Liver (tissue), 9 donors: ENCODE results near the gene MCUR1. TPM values are rescaled to one million over a fixed set of nuclear protein-coding genes. Genes with fewer than 3 reads are reported as not detected.
"Not testable (repeated sequence)": the region's sequence is repeated elsewhere in the genome, so short reads cannot be mapped to it uniquely, and the experiment has no call there.

Experiments used
- DNase-seq: peaks from one replicate; pipeline ENCODE4 v3.0.0-alpha.2; 2017; ENCODE audit warnings: low spot score
- H3K27ac ChIP-seq, 2 donors: one replicate each; pipeline ENCODE4 v1.7.0; 2013; ENCODE audit warnings: inconsistent platforms in 2 of 2, low read length in 2 of 2, control low read depth in 1 of 2, low read depth in 1 of 2, mild to moderate bottlenecking in 1 of 2
- H3K27me3 ChIP-seq, 4 donors: one replicate each; pipeline versions ENCODE4 v1.6.1 to v1.7.0; 2013; ENCODE audit warnings: low read length in 3 of 4, inconsistent platforms in 1 of 4, mild to moderate bottlenecking in 1 of 4, moderate library complexity in 1 of 4; ENCODE audit not compliant: control insufficient read depth in 4 of 4, insufficient read depth in 4 of 4
- H3K36me3 ChIP-seq, 4 donors: one replicate each; pipeline versions ENCODE4 v1.6.1 to v1.7.0; 2013; ENCODE audit warnings: low read length in 3 of 4, mild to moderate bottlenecking in 3 of 4, low read depth in 1 of 4, moderate library complexity in 1 of 4; ENCODE audit not compliant: control insufficient read depth in 4 of 4, insufficient read depth in 3 of 4
- H3K4me1 ChIP-seq, 4 donors: one replicate each; pipeline versions ENCODE4 v1.6.1 to v1.7.0; 2013; ENCODE audit warnings: low read length in 3 of 4, mild to moderate bottlenecking in 3 of 4, moderate library complexity in 1 of 4; ENCODE audit not compliant: control insufficient read depth in 4 of 4, insufficient read depth in 4 of 4
- H3K4me3 ChIP-seq, 3 donors: one replicate each; pipeline versions ENCODE4 v1.6.1 to v1.7.0; 2013; ENCODE audit warnings: low read length in 3 of 3, control low read depth in 1 of 3, low read depth in 1 of 3, mild to moderate bottlenecking in 1 of 3
- H3K9ac ChIP-seq, 2 donors: one replicate each; pipeline ENCODE4 v1.7.0; 2013; ENCODE audit warnings: low read length in 2 of 2, mild to moderate bottlenecking in 2 of 2, moderate library complexity in 2 of 2, control low read depth in 1 of 2, low read depth in 1 of 2
- H3K9me3 ChIP-seq, 4 donors: one replicate each; pipeline versions ENCODE4 v1.6.1 to v1.7.0; 2013; ENCODE audit warnings: low read length in 3 of 4; ENCODE audit not compliant: control insufficient read depth in 4 of 4
- EGR1 ChIP-seq, 2 donors: IDR thresholded peaks; 2 replicates each; pipeline ENCODE4 v1.6.1; 2016 to 2018; ENCODE audit warnings: antibody characterized with exemption in 2 of 2, low read depth in 2 of 2
- FOXA1 ChIP-seq: IDR thresholded peaks from 2 replicates; pipeline ENCODE4 v1.6.1; 2016; ENCODE audit warnings: antibody characterized with exemption
- HNF4A ChIP-seq, 2 donors: conservative IDR thresholded peaks; 2 replicates each; pipeline ENCODE4 v1.6.1; 2016; ENCODE audit warnings: antibody characterized with exemption in 2 of 2, mild to moderate bottlenecking in 2 of 2
- HNF4G ChIP-seq: IDR thresholded peaks from 2 replicates; pipeline ENCODE4 v1.6.1; 2016; ENCODE audit warnings: antibody characterized with exemption
- JUND ChIP-seq, 2 donors: IDR thresholded peaks; 2 replicates each; pipeline ENCODE4 v1.6.1; 2016; ENCODE audit warnings: antibody characterized with exemption in 2 of 2
- NR2F2 ChIP-seq: IDR thresholded peaks from 2 replicates; pipeline ENCODE4 v1.6.1; 2016; ENCODE audit warnings: antibody characterized with exemption
- REST ChIP-seq: IDR thresholded peaks from 2 replicates; pipeline ENCODE4 v1.6.1; 2016; ENCODE audit warnings: antibody characterized with exemption, mild to moderate bottlenecking
- RXRA ChIP-seq, 2 donors: IDR thresholded peaks; 2 replicates each; pipeline ENCODE4 v1.6.1; 2017 to 2018; ENCODE audit warnings: antibody characterized with exemption in 2 of 2, mild to moderate bottlenecking in 1 of 2
- SP1 ChIP-seq: IDR thresholded peaks from 2 replicates; pipeline ENCODE4 v1.6.1; 2018; ENCODE audit warnings: antibody characterized with exemption, mild to moderate bottlenecking
- TAF1 ChIP-seq: conservative IDR thresholded peaks from 2 replicates; pipeline ENCODE4 v1.6.1; 2016; ENCODE audit warnings: antibody characterized with exemption, mild to moderate bottlenecking
- YY1 ChIP-seq: IDR thresholded peaks from 2 replicates; pipeline ENCODE4 v1.6.1; 2016; ENCODE audit warnings: antibody characterized with exemption, mild to moderate bottlenecking
- ZBTB33 ChIP-seq: IDR thresholded peaks from 2 replicates; pipeline ENCODE4 v1.6.1; 2016; ENCODE audit warnings: antibody characterized with exemption
- WGBS: extraction: QIAGEN DNeasy Blood & Tissue Kit; methylation state at CpG from one replicate; pipeline ENCODE4 v1.1.7; 2013; 5-methylcytosine and 5-hydroxymethylcytosine counted together
- polyA plus RNA-seq, 2 donors: library from polyadenylated mRNA; stranded (reverse) in 1 of 2; unstranded in 1 of 2; fragments of 200-250 nt in 1 of 2; fragments of >200 nt in 1 of 2; fragmentation: Nextera tagmentation in 1 of 2; extraction: Ambion mirVana in 1 of 2; gene quantifications; one replicate each; pipeline versions ENCODE4 v1.2.1 to v1.2.3, GENCODE V29; 2013 to 2015
- total RNA-seq, 2 donors: library from RNA; depleted of rRNA; stranded (reverse); fragments of >200 nt; gene quantifications; one replicate each; pipeline ENCODE4 v1.2.3, GENCODE V29; 2014
- TF ChIP-seq, protein P1 (sequence below): IDR thresholded peaks from 2 replicates; pipeline ENCODE4 v1.6.1; 2016; ENCODE audit warnings: antibody characterized with exemption
- TF ChIP-seq, protein P2 (sequence below): fragments of 150-350 bp; IDR thresholded peaks from 2 replicates; pipeline ENCODE4 v1.5.1; 2017; ENCODE audit warnings: improper control_type of control experiment, low read depth, low read length; ENCODE audit not compliant: missing input control
- donor health status: healthy.
- donor health status: healthy.
- donor health status: healthy.
- donor health status: healthy.
- donor health status: healthy.

The MCUR1 gene
- total and polyA plus RNA-seq, 4 donors: 7.3 to 17.3 (median 7.4) TPM

DNA sequence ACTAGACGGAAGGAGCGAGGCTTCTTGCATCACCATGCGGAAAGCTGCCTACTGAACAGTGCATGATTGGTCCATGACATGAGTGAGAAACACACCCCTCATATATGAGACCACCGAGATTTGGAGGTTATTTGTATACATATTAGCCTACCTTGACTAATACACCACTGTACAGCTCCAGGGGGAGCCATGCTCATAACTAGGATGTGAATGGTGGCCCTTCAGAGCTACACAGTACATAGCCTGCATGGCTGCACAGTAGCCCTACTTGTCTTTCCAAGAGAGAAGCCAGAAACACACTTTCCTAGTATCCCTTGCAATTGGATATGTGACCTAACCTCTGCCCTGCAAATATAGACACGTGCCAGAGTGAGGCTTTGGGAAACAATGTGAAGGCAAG is 21.8 kb upstream of the MCUR1 start:
- no peaks in the 10 kb centered on the region for H3K4me1 ChIP-seq
- H3K36me3 ChIP-seq: no peaks in the 10 kb centered on the region
- H3K4me3 ChIP-seq: no peak overlapping the region
- H3K27ac ChIP-seq: no peak overlapping the region
- no peak for TF ChIP-seq NR2F2
- TF ChIP-seq REST: no peak
- TF ChIP-seq SP1: no peak
- TF ChIP-seq, protein P1, sequence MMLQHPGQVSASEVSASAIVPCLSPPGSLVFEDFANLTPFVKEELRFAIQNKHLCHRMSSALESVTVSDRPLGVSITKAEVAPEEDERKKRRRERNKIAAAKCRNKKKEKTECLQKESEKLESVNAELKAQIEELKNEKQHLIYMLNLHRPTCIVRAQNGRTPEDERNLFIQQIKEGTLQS: no peak
- no peak for TF ChIP-seq HNF4A (conservative IDR thresholded peaks at IDR 0.05)
- TF ChIP-seq EGR1 (IDR thresholded peaks at IDR 0.05; ENCODE audit: low read depth in 2 of 2): no peak
- TF ChIP-seq YY1: no peak
- WGBS: 74% methylated on average over 5 of the region's 5 CpGs
- DNase-seq: no peak
- no peaks in the 10 kb centered on the region for H3K9me3 ChIP-seq
- H3K27me3 ChIP-seq: no peaks in the 10 kb centered on the region
- no peak overlapping the region for H3K9ac ChIP-seq

- Histone ChIP-seq H3K27ac (no peak overlapping the region), H3K36me3 (no peaks in the 10 kb centered on the region), H3K9ac (no peak overlapping the region), H3K27me3 (no peaks in the 10 kb centered on the region), H3K4me3 (no peak overlapping the region), H3K9me3 (no peaks in the 10 kb centered on the region), H3K4me1 (no peaks in the 10 kb centered on the region)
- 47% methylated on average over 1 of the region's 1 CpG for WGBS
- no peak for DNase-seq
- no peak for TF ChIP-seq YY1
- TF ChIP-seq TAF1: no peak
- TF ChIP-seq JUND (IDR thresholded peaks at IDR 0.05): no peak
- TF ChIP-seq, protein P2, sequence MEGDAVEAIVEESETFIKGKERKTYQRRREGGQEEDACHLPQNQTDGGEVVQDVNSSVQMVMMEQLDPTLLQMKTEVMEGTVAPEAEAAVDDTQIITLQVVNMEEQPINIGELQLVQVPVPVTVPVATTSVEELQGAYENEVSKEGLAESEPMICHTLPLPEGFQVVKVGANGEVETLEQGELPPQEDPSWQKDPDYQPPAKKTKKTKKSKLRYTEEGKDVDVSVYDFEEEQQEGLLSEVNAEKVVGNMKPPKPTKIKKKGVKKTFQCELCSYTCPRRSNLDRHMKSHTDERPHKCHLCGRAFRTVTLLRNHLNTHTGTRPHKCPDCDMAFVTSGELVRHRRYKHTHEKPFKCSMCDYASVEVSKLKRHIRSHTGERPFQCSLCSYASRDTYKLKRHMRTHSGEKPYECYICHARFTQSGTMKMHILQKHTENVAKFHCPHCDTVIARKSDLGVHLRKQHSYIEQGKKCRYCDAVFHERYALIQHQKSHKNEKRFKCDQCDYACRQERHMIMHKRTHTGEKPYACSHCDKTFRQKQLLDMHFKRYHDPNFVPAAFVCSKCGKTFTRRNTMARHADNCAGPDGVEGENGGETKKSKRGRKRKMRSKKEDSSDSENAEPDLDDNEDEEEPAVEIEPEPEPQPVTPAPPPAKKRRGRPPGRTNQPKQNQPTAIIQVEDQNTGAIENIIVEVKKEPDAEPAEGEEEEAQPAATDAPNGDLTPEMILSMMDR: no peak
- TF ChIP-seq FOXA1: no peak
- TF ChIP-seq REST: no peak
- no peak for TF ChIP-seq EGR1 (IDR thresholded peaks at IDR 0.05; ENCODE audit: low read depth in 2 of 2)
- no peak for TF ChIP-seq HNF4G
- no peak for TF ChIP-seq RXRA (IDR thresholded peaks at IDR 0.05)
- no peak for TF ChIP-seq ZBTB33
These were observed 20.4 kb upstream of the MCUR1 start for GRCh38 chr6:13834790-13835189.

DNA sequence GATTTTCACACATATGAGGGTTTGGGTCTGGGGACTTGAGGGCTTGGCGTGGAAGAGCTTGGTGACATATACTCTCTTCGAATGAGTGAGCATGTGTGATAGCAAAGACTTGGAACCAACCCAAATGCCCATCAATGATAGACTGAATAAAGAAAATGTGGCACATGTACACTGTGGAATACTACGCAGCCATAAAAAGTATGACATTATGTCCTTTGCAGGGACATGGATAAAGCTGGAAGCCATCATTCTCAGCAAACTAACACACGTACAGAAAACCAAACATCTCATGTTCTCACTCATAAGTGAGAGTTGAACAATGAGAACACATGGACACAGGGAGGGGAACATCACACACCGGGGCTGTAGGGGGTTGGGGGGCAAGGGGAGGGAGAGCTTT is 19.7 kb upstream of the MCUR1 start:
- H3K27me3 ChIP-seq, H3K4me1 ChIP-seq, H3K27ac ChIP-seq, H3K36me3 ChIP-seq, H3K9me3 ChIP-seq, H3K4me3 ChIP-seq, H3K9ac ChIP-seq, DNase-seq: not testable (repeated sequence)
- 86% methylated on average over 5 of the region's 5 CpGs for WGBS
